Measurements from ENCODE around the gene TARS3. TPM values are rescaled to one million over a fixed set of nuclear protein-coding genes. Genes with fewer than 3 reads are reported as not detected.
"Not testable (repeated sequence)": the region's sequence is repeated elsewhere in the genome, so short reads cannot be mapped to it uniquely, and the experiment has no call there.

Gene TARS3
- 5.7 and 5.8 TPM in 2 replicates for total RNA-seq (2014; rRNA removed; shearing (Covaris generic))

GRCh38 chr15:101723874-101724674 is at the start of gene TARS3:
Gene TARS3 (minus strand): TSS chr15:101724473. CDS start chr15:101724387, 86 bp downstream.
- DNase-seq (ENCODE audit: low spot score): peak; percentile 96

GRCh38 chr15:101773496-101774100 is 49.3 kb upstream of the TARS3 start:
- peak; percentile 60 for DNase-seq (ENCODE audit: low spot score)

GRCh38 chr15:101772921-101773320 is 48.6 kb upstream of the TARS3 start:
- no peak for DNase-seq (ENCODE audit: low spot score)

- DNase-seq (ENCODE audit: low spot score): not testable (repeated sequence)
Measured at GRCh38 chr15:101767083-101767640, 42.9 kb upstream of the TARS3 start.

- DNase-seq (ENCODE audit: low spot score): no peak
Measured at GRCh38 chr15:101765772-101766456, 41.6 kb upstream of the TARS3 start.

GRCh38 chr15:101765340-101765671 is 41.0 kb upstream of the TARS3 start:
- DNase-seq (ENCODE audit: low spot score): not testable (repeated sequence)

GRCh38 chr15:101764669-101765339 is 40.5 kb upstream of the TARS3 start:
- DNase-seq (ENCODE audit: low spot score): not testable (repeated sequence)

- DNase-seq (ENCODE audit: low spot score): not testable (repeated sequence)
Measured at GRCh38 chr15:101746716-101747082, 22.4 kb upstream of the TARS3 start.

GRCh38 chr15:101734837-101735236 is 10.6 kb upstream of the TARS3 start:
- DNase-seq (ENCODE audit: low spot score): not testable (repeated sequence)

GRCh38 chr15:101733545-101733944 is 9.3 kb upstream of the TARS3 start:
- DNase-seq (ENCODE audit: low spot score): no peak

GRCh38 chr15:101732772-101733171 is 8.5 kb upstream of the TARS3 start:
- no peak for DNase-seq (ENCODE audit: low spot score)

GRCh38 chr15:101731746-101732145 is 7.5 kb upstream of the TARS3 start:
- DNase-seq (ENCODE audit: low spot score): no peak

GRCh38 chr15:101727186-101727585 is 2.9 kb upstream of the TARS3 start:
- no peak for DNase-seq (ENCODE audit: low spot score)

GRCh38 chr15:101725073-101725472 is 800 bp upstream of the TARS3 start:
- no peak for DNase-seq (ENCODE audit: low spot score)

- DNase-seq (ENCODE audit: low spot score): no peak
Measured at GRCh38 chr15:101724675-101725005, 367 bp upstream of the TARS3 start.

GRCh38 chr15:101723171-101723873 is 951 bp downstream of the TARS3 start:
- DNase-seq (ENCODE audit: low spot score): no peak

GRCh38 chr15:101718896-101719295 is 5.4 kb downstream of the TARS3 start:
- DNase-seq (ENCODE audit: low spot score): no peak

- no peak for DNase-seq (ENCODE audit: low spot score)
Measured at GRCh38 chr15:101712078-101712477, 12.2 kb downstream of the TARS3 start.

GRCh38 chr15:101710806-101711205 is 13.5 kb downstream of the TARS3 start:
- no peak for DNase-seq (ENCODE audit: low spot score)

GRCh38 chr15:101709466-101709865 is 14.8 kb downstream of the TARS3 start:
- DNase-seq (ENCODE audit: low spot score): no peak

GRCh38 chr15:101707983-101708382 is 16.3 kb downstream of the TARS3 start:
- no peak for DNase-seq (ENCODE audit: low spot score)

Data from HT-29 (cell line).